Tibial nerve (tissue), 4 donors: ENCODE results near the gene ZNF879. TPM values are rescaled to one million over a fixed set of nuclear protein-coding genes. Genes with fewer than 3 reads are reported as not detected.

Experiments
- DNase-seq, 2 donors: peaks; one replicate each; pipeline ENCODE4 v3.0.0-alpha.2; 2019; ENCODE audit warnings: low spot score in 2 of 2
- H3K27ac ChIP-seq, 4 donors: fragments of 200-600 bp; sonication (generic) in 3 of 4; one replicate each; pipeline ENCODE4 v1.5.1; 2017 to 2019; ENCODE audit warnings: mild to moderate bottlenecking in 1 of 4
- H3K27me3 ChIP-seq, 2 donors: fragments of 200-600 bp; sonication (generic) in 1 of 2; one replicate each; pipeline versions ENCODE4 v1.5.1 to v1.6.0; 2017 to 2019
- H3K36me3 ChIP-seq, 3 donors: fragments of 200-600 bp; sonication (generic); one replicate each; pipeline ENCODE4 v1.5.1; 2018 to 2019
- H3K4me1 ChIP-seq, 4 donors: fragments of 200-600 bp; sonication (generic) in 3 of 4; one replicate each; pipeline ENCODE4 v1.5.1; 2017 to 2019
- H3K4me3 ChIP-seq, 4 donors: fragments of 200-600 bp; sonication (generic) in 3 of 4; one replicate each; pipeline ENCODE4 v1.5.1; 2017 to 2019; ENCODE audit warnings: mild to moderate bottlenecking in 1 of 4, moderate library complexity in 1 of 4
- H3K9me3 ChIP-seq, 4 donors: fragments of 200-600 bp; sonication (generic) in 3 of 4; one replicate each; pipeline ENCODE4 v1.5.1; 2017 to 2019
- EP300 ChIP-seq, 2 donors: sonication (generic); formaldehyde crosslinking; IDR thresholded peaks; one replicate each; pipeline ENCODE4 v1.6.1; 2017; ENCODE audit warnings: antibody characterized with exemption in 2 of 2, mild to moderate bottlenecking in 1 of 2
- POLR2A ChIP-seq, 2 donors: fragments of 450-650 bp; IDR thresholded peaks; one replicate each; pipeline ENCODE4 v1.6.1; 2017; ENCODE audit warnings: antibody characterized with exemption in 2 of 2, mild to moderate bottlenecking in 2 of 2, moderate library complexity in 2 of 2
- WGBS, 2 donors: methylation state at CpG; one replicate each; pipeline ENCODE4 v1.1.5; 2018; 5-methylcytosine and 5-hydroxymethylcytosine counted together
- total RNA-seq, 4 donors: library from RNA; depleted of rRNA; stranded (reverse); fragments of >200 nt; gene quantifications; one replicate each; pipeline ENCODE4 v1.1.0, GENCODE V29; 2016
- TF ChIP-seq, protein P1 (sequence below), 5 experiments: fragments of 200-600 bp in 3 of 5; fragments of 450-650 bp in 2 of 5; sonication (generic) in 3 of 5; IDR thresholded peaks; one replicate each; pipeline ENCODE4 v1.5.1; 2016 to 2019; ENCODE audit warnings: antibody characterized with exemption in 5 of 5, mild to moderate bottlenecking in 3 of 5, moderate library complexity in 2 of 5

ZNF879 gene
- total RNA-seq, 4 donors from 2014 or later: 1.8 to 11.2 (median 4.5) TPM

DNA sequence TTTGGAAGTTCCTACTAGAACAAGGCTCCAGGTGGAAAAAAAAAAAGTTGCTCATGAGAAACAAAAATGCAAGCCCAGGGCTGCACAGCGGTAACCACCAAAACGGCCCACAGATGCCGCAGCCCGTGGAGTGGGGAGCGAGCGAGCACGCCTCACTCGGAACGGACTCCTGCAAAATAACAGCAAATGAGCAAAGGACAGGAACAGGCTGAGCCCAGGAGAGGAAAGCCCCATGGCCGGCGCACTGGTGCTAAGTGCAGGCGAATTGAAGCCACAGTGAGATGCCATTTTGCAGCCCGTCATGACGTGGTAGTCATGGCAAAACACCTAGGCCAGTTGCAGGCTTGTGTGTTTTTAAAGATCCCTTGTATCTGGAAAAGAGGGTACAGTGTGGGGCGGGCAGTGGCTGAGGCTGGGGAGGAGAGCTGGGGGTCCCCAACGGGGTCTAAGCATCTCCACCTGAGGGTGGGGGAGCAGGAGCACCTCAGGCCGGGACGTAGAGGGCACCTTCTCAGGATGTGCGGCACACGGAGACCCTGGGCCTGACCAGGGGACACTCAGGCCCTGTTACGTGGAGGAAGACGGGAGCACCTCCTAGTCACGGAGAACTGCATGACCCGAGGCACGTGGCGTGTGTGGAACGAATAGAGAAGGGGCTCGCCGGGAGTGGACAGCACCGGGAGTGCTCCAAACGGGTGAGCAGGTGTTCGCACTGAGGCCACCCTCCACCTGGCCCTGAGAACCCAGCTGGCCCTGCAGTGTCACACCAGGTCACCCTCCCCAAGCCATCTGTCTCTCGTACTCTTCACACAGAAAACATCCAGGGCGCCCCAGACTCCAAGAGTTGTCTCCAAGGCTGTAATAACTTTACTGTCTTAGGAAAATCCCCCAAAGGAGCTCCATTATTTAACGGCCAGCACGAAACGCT is 39.2 kb upstream of the ZNF879 start:
- Histone ChIP-seq H3K9me3 (peaks cover 0 to 97% (median 16%) of the 10 kb centered on the region in 4 donors), H3K36me3 (peaks cover 0 to 25% (median 0%) of the 10 kb centered on the region in 3 donors), H3K4me3 (no peak overlapping the region), H3K4me1 (no peaks in the 10 kb centered on the region), H3K27me3 (no peaks in the 10 kb centered on the region), H3K27ac (no peak overlapping the region)
- no peak for DNase-seq
- 94 to 96% methylated on average over 37 of the region's 37 CpGs for WGBS, 2 donors
- no peak for TF ChIP-seq POLR2A (IDR thresholded peaks at IDR 0.05)
- TF ChIP-seq, protein P1, sequence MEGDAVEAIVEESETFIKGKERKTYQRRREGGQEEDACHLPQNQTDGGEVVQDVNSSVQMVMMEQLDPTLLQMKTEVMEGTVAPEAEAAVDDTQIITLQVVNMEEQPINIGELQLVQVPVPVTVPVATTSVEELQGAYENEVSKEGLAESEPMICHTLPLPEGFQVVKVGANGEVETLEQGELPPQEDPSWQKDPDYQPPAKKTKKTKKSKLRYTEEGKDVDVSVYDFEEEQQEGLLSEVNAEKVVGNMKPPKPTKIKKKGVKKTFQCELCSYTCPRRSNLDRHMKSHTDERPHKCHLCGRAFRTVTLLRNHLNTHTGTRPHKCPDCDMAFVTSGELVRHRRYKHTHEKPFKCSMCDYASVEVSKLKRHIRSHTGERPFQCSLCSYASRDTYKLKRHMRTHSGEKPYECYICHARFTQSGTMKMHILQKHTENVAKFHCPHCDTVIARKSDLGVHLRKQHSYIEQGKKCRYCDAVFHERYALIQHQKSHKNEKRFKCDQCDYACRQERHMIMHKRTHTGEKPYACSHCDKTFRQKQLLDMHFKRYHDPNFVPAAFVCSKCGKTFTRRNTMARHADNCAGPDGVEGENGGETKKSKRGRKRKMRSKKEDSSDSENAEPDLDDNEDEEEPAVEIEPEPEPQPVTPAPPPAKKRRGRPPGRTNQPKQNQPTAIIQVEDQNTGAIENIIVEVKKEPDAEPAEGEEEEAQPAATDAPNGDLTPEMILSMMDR (IDR thresholded peaks at IDR 0.05): no peak

DNA sequence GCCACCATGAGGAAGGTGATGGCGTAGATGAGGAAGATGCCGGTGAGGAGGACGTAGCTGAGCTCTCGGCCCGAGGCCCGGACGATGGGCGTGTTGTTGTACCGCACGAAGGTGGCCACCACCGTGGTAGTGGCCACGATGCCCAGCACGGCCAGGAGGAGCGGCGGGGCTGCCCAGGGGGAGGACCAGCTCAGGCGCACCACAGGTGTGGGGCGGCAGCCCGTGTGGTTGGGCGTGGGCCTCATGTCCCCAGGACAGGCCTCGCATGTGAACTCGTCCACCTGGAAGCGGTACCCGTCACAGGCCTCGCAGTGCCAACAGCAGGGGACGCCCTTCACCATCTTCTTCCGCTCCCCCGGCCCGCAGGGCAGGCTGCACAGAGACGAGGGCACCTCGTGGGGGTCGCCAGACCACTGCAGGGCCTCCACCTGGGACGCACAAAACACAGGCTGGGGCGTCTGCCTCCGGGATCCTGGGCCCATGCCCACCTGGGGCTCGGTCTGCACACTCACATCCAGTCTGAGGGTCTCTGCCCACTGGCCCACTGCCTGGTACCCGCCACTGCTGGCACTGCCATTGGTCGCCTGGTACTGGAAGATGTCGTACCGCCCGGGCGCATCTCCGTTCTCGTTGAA is 37.2 kb upstream of the ZNF879 start:
- Histone ChIP-seq H3K27ac (no peak overlapping the region), H3K36me3 (peaks cover 0 to 34% (median 0%) of the 10 kb centered on the region in 3 donors), H3K4me3 (no peak overlapping the region), H3K4me1 (no peaks in the 10 kb centered on the region), H3K27me3 (no peaks in the 10 kb centered on the region), H3K9me3 (peaks cover 0 to 97% (median 17%) of the 10 kb centered on the region in 4 donors)
- WGBS, 2 donors: 96 to 99% methylated on average over 19 to 33 of the region's 43 CpGs
- TF ChIP-seq EP300 (IDR thresholded peaks at IDR 0.05) (no peak), POLR2A (IDR thresholded peaks at IDR 0.05) (no peak)
- TF ChIP-seq, protein P1 (IDR thresholded peaks at IDR 0.05): no peak
- DNase-seq: no peak

DNA sequence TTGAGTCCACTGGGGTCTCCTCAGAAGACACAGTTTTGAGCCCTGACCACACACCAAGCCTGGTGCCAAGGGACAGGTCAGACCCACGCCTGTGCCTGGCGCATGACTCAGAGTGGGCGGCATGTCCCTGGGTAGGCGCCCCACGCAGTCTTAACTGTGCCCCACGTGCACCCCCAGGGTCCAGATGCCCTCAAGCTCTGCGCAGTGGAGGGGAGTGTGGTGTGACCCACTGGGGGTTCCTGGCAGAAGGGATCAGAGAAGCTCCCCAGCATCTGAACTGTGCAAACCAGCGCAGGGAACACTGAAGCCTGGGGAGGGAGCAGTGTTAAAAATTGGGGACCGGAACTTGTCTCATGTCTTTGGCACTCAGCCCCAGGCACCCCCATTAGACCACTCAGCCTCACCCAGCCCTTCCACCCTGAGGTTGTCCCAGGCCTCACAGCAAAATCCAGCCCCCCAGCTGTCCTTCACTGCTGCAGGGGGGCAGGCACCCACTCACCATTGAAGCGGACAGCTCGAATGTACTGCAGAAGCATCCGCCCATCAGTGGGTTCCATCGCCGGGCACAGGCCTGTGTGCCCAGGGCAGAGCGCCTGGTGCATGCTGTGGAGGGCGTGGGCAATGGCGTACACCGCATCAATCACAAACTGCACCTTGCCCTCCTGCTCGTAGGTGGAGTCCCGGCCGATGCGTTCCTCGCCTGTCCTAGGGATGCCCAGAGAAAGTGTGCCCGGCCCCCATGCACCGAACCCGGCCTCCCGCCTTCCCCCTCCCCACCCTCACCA is 35.0 kb upstream of the ZNF879 start:
- Histone ChIP-seq H3K4me3 (no peak overlapping the region), H3K27ac (no peak overlapping the region), H3K4me1 (no peaks in the 10 kb centered on the region), H3K36me3 (peaks cover 0 to 34% (median 0%) of the 10 kb centered on the region in 3 donors), H3K9me3 (peaks cover 0 to 98% (median 15%) of the 10 kb centered on the region in 4 donors), H3K27me3 (no peaks in the 10 kb centered on the region)
- DNase-seq: no peak
- no peak for TF ChIP-seq POLR2A (IDR thresholded peaks at IDR 0.05)
- 95 to 97% methylated on average over 27 of the region's 27 CpGs for WGBS, 2 donors

DNA sequence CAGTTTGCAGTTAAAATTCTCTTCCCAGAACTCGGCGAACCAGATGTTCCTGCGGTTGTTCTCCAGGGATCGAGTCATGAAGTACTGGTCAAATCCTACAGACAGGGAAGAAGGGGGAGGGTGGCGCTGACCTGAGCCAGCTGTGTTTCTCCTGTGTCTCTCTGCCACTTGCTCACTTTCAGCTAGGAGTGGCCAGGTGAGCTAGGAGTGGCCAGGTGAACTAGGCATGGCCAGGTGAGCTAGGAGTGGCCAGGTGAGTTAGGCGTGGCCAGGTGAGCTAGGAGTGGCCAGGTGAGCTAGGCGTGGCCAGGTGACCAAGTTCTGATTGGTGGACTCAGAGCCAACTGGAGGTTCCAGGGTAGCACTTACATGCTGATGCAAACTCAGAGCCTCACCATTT is 34.3 kb upstream of the ZNF879 start:
- H3K9me3 ChIP-seq: peaks cover 0 to 98% (median 14%) of the 10 kb centered on the region in 4 donors
- no peak for DNase-seq
- H3K4me1 ChIP-seq: no peaks in the 10 kb centered on the region
- WGBS, 2 donors: 91 to 94% methylated on average over 7 of the region's 7 CpGs
- TF ChIP-seq EP300 (IDR thresholded peaks at IDR 0.05) (no peak), POLR2A (IDR thresholded peaks at IDR 0.05) (no peak)
- TF ChIP-seq, protein P1 (IDR thresholded peaks at IDR 0.05): no peak
- H3K27me3 ChIP-seq: peaks cover 0 to 5% of the 10 kb centered on the region in 2 donors
- no peak overlapping the region for H3K27ac ChIP-seq
- H3K4me3 ChIP-seq: no peak overlapping the region
- peaks cover 0 to 34% (median 0%) of the 10 kb centered on the region in 3 donors for H3K36me3 ChIP-seq

DNA sequence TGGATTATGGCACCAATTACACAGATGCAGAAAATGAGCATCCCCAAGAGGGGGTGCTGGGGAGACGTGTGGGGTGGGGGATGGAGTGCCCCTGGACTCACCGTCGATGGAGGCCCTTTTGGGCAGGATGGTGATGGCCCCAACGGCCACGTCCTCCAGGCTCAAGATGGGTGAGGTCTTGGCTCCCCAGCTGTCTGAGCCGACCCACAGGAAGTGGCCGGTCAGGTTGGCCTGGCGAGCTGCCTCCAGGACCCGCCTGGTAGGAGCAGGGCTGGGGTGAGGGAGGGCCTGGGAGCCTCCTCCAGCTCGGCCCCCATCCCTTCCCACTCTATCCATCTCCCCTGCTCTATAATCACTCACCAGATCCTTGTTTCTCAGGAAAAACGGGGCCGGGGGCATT is 33.1 kb upstream of the ZNF879 start:
- peaks cover 0 to 34% (median 0%) of the 10 kb centered on the region in 3 donors for H3K36me3 ChIP-seq
- DNase-seq: no peak
- peaks cover 0 to 99% (median 10%) of the 10 kb centered on the region in 4 donors for H3K9me3 ChIP-seq
- no peak overlapping the region for H3K4me3 ChIP-seq
- no peak overlapping the region for H3K27ac ChIP-seq
- peaks cover 0 to 12% of the 10 kb centered on the region in 2 donors for H3K27me3 ChIP-seq
- WGBS, 2 donors: 88 to 90% methylated on average over 9 to 12 of the region's 12 CpGs
- TF ChIP-seq, protein P1 (IDR thresholded peaks at IDR 0.05): no peak
- no peak for TF ChIP-seq POLR2A (IDR thresholded peaks at IDR 0.05)
- no peak for TF ChIP-seq EP300 (IDR thresholded peaks at IDR 0.05)
- peaks cover 0 to 6% (median 0%) of the 10 kb centered on the region in 4 donors for H3K4me1 ChIP-seq
